HG02943 (cell line): ENCODE data around the gene DHX15.
"Not testable (repeated sequence)": the region's sequence is repeated elsewhere in the genome, so short reads cannot be mapped to it uniquely, and the experiment has no call there.

Experiments
- ATAC-seq: cut with Tn5 transposase; IDR thresholded peaks from one replicate; pipeline ENCODE4 v1.9.1; 2021; ENCODE audit warnings: mild to moderate bottlenecking, low read depth, moderate library complexity; ENCODE audit not compliant: unreplicated experiment

DHX15 gene

GRCh38 chr4:24550441-24551175, 33.7 kb downstream of the DHX15 start:
- ATAC-seq, result no peak

- ATAC-seq, result no peak
Measured at GRCh38 chr4:24547979-24548378, 36.4 kb downstream of the DHX15 start.

- no peak for ATAC-seq
Measured at GRCh38 chr4:24544208-24544988, 40.0 kb downstream of the DHX15 start.

GRCh38 chr4:24537025-24537424, 47.3 kb downstream of the DHX15 start:
- ATAC-seq, result no peak

GRCh38 chr4:24535399-24535798, 49.0 kb downstream of the DHX15 start:
- no peak for ATAC-seq

GRCh38 chr4:24533364-24533763, 51.0 kb downstream of the DHX15 start:
- no peak for ATAC-seq

- ATAC-seq, result peak; percentile 98
Measured at GRCh38 chr4:24529555-24529954, 54.8 kb downstream of the DHX15 start.

GRCh38 chr4:24527371-24527770, 57.0 kb downstream of the DHX15 start:
- ATAC-seq, result no peak

- ATAC-seq, result no peak
Measured at GRCh38 chr4:24521544-24521943, 62.8 kb downstream of the DHX15 start.

GRCh38 chr4:24519649-24520048, 64.7 kb downstream of the DHX15 start:
- no peak for ATAC-seq

GRCh38 chr4:24517676-24518075, 66.7 kb downstream of the DHX15 start:
- ATAC-seq, result no peak

GRCh38 chr4:24516926-24517325, 67.4 kb downstream of the DHX15 start:
- ATAC-seq, result no peak

GRCh38 chr4:24515698-24516097, 68.7 kb downstream of the DHX15 start:
- ATAC-seq, result no peak

GRCh38 chr4:24514808-24515207, 69.5 kb downstream of the DHX15 start:
- ATAC-seq, result no peak

GRCh38 chr4:24513718-24514117, 70.6 kb downstream of the DHX15 start:
- no peak for ATAC-seq

GRCh38 chr4:24511371-24512063, 72.8 kb downstream of the DHX15 start:
- no peak for ATAC-seq

GRCh38 chr4:24510091-24510490, 74.3 kb downstream of the DHX15 start:
- no peak for ATAC-seq

- no peak for ATAC-seq
Measured at GRCh38 chr4:24508541-24508940, 75.8 kb downstream of the DHX15 start.

GRCh38 chr4:24507439-24507838, 76.9 kb downstream of the DHX15 start:
- no peak for ATAC-seq

- ATAC-seq, result not testable (repeated sequence)
Measured at GRCh38 chr4:24503090-24503489, 81.3 kb downstream of the DHX15 start.

- no peak for ATAC-seq
Measured at GRCh38 chr4:24497221-24497620, 87.1 kb downstream of the DHX15 start.
